Hippocampal formation (tissue), 2 donors: ENCODE measurements around the gene COX17.
"Not testable (repeated sequence)": the region's sequence is repeated elsewhere in the genome, so short reads cannot be mapped to it uniquely, and the experiment has no call there.

Experiments used
- DNase-seq, 2 donors: peaks; one replicate each; lab custom pipeline; 2025; lab: John Stamatoyannopoulos, UW

COX17 gene

GRCh38 chr3:119676771-119677640 lies at the start of gene COX17:
COX17 (minus strand) TSS chr3:119677406; CDS start chr3:119677310, 96 bp downstream.
- DNase-seq = peak; percentile 88 to 90

- no peak for DNase-seq
These were observed 49.7 kb upstream of the COX17 start for GRCh38 chr3:119726909-119727308.

GRCh38 chr3:119723022-119723421 lies 45.8 kb upstream of the COX17 start:
- peak in 1 of 2 donors; percentile 40 for DNase-seq

GRCh38 chr3:119717520-119717919 lies 40.3 kb upstream of the COX17 start:
- DNase-seq = no peak

- no peak for DNase-seq
These were observed 39.8 kb upstream of the COX17 start for GRCh38 chr3:119716998-119717397.

- DNase-seq = no peak
These were observed 37.9 kb upstream of the COX17 start for GRCh38 chr3:119715105-119715504.

- no peak for DNase-seq
These were observed 26.8 kb upstream of the COX17 start for GRCh38 chr3:119703820-119704531.

- DNase-seq = peak; percentile 89 to 92
These were observed 25.6 kb upstream of the COX17 start, which contains the start of gene CFAP91 for GRCh38 chr3:119702530-119703527. CFAP91 (plus strand) TSS chr3:119703022; CDS start chr3:119703099, 77 bp downstream.

- DNase-seq = no peak
These were observed 23.9 kb upstream of the COX17 start for GRCh38 chr3:119700920-119701734.

GRCh38 chr3:119700269-119700919 lies 23.2 kb upstream of the COX17 start:
- no peak for DNase-seq

- no peak for DNase-seq
These were observed 20.2 kb upstream of the COX17 start for GRCh38 chr3:119697394-119697793.

- DNase-seq = no peak
These were observed 18.3 kb upstream of the COX17 start for GRCh38 chr3:119695480-119695879.

- no peak for DNase-seq
These were observed 12.9 kb upstream of the COX17 start for GRCh38 chr3:119690043-119690656.

GRCh38 chr3:119683421-119683820 lies 6.2 kb upstream of the COX17 start:
- DNase-seq = no peak

- no peak for DNase-seq
These were observed 4.1 kb upstream of the COX17 start for GRCh38 chr3:119681279-119681678.

GRCh38 chr3:119679874-119680273 lies 2.7 kb upstream of the COX17 start:
- DNase-seq = no peak

- DNase-seq = not testable (repeated sequence)
These were observed 1.0 kb upstream of the COX17 start for GRCh38 chr3:119678209-119678608.

- DNase-seq = no peak
These were observed 382 bp upstream of the COX17 start for GRCh38 chr3:119677641-119677934.

GRCh38 chr3:119676020-119676419 lies 1.2 kb downstream of the COX17 start:
- DNase-seq = no peak
